ENCODE data around the gene NRG2. TPM values are rescaled to one million over a fixed set of nuclear protein-coding genes. Genes with fewer than 3 reads are reported as not detected.

The NRG2 gene
- total RNA-seq, 1 experiment from 2014 or later = 0.91 TPM

DNA sequence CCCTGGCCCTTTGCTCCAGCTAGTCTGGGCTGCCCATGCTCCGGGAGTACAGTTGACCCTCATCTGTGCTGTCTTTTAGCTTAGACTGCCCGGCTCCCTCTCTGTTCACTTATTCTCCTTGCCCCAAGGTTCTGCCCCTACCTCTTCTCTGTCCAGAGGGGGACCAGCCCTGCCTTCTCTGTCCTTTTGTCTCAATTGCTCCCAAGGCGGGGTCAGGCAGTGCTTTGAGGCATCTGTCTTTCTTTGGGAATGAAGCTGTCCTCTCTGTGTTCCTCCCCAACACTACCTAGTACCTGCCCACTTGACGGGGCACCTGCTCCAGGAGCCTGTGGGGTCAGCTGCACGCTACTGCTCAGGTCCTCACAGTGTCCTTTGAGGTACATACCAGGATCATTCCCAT lies 188.1 kb downstream of the NRG2 start:
- no peak for DNase-seq (ENCODE audit: low read depth, low spot score)
- POLR2A ChIA-PET = no interaction called here

More for the DNA sequence above, 188.1 kb downstream of the NRG2 start:
- Histone ChIP-seq H3K9ac (ENCODE audit: low read length) (no peak overlapping the region), H3K4me2 (ENCODE audit: low read length) (no peak overlapping the region), H4K20me1 (ENCODE audit: insufficient read depth) (no peaks in the 10 kb centered on the region), H3K27me3 (ENCODE audit: insufficient read depth, low read length) (no peaks in the 10 kb centered on the region), H3K9me2 (ENCODE audit: insufficient read depth) (no peaks in the 10 kb centered on the region), H2AFZ (ENCODE audit: low read depth, low read length, poor library complexity, severe bottlenecking) (no peak overlapping the region), H3K79me2 (ENCODE audit: insufficient read depth, low read length) (no peaks in the 10 kb centered on the region), H3K27ac (ENCODE audit: low read depth, low read length) (no peak overlapping the region), H3K9me3 (ENCODE audit: control insufficient read depth in 1 of 2, insufficient read depth in 1 of 2, low read depth in 1 of 2, low read length in 2 of 2) (no peaks in the 10 kb centered on the region), H3K36me3 (ENCODE audit: control insufficient read depth in 1 of 2, insufficient read depth in 2 of 2, low read length in 2 of 2) (no peaks in the 10 kb centered on the region), H3K4me3 (replicated peaks in 1 of 2; ENCODE audit: low read depth in 1 of 2, low read length in 2 of 2) (no peak overlapping the region), H3K4me1 (ENCODE audit: control insufficient read depth in 1 of 2, insufficient read depth in 2 of 2, low read length in 2 of 2) (peaks cover 0 to 4% of the 10 kb centered on the region in 2 experiments; a peak in 2 of 4 replicates)
- CTCF ChIA-PET = no interaction called here
- RAD21 ChIA-PET (ENCODE audit: low non-redundant PET in 1 of 2, low total read pairs in 2 of 2, uncharacterized antibody in 2 of 2, unreplicated experiment in 2 of 2) = no interaction called here
- ATAC-seq = no peak
- TF ChIP-seq RAD21 (IDR thresholded peaks at IDR 0.05; ENCODE audit: low read depth) (no peak), SRF (IDR thresholded peaks at IDR 0.05; ENCODE audit: low read depth) (no peak), CBX3 (IDR thresholded peaks at IDR 0.05; ENCODE audit: low read depth) (no peak), CEBPB (IDR thresholded peaks at IDR 0.05; ENCODE audit: low read depth) (no peak), ZNF274 (IDR thresholded peaks at IDR 0.05; ENCODE audit: low read depth, low read length) (no peak), EZH2phosphoT487 (IDR thresholded peaks at IDR 0.05; ENCODE audit: borderline replicate concordance) (no peak), POLR2A (IDR thresholded peaks at IDR 0.05; ENCODE audit: borderline replicate concordance, extremely low read depth, insufficient read depth, insufficient read length) (no peak), SIN3A (IDR thresholded peaks at IDR 0.05; ENCODE audit: low read depth) (no peak), SP1 (IDR thresholded peaks at IDR 0.05; ENCODE audit: low read depth) (no peak), ZFX (IDR thresholded peaks at IDR 0.05) (no peak), TCF7L2 (IDR thresholded peaks at IDR 0.05; ENCODE audit: borderline replicate concordance, extremely low read depth, insufficient read depth, insufficient read length) (no peak)
- TF ChIP-seq, protein P1, sequence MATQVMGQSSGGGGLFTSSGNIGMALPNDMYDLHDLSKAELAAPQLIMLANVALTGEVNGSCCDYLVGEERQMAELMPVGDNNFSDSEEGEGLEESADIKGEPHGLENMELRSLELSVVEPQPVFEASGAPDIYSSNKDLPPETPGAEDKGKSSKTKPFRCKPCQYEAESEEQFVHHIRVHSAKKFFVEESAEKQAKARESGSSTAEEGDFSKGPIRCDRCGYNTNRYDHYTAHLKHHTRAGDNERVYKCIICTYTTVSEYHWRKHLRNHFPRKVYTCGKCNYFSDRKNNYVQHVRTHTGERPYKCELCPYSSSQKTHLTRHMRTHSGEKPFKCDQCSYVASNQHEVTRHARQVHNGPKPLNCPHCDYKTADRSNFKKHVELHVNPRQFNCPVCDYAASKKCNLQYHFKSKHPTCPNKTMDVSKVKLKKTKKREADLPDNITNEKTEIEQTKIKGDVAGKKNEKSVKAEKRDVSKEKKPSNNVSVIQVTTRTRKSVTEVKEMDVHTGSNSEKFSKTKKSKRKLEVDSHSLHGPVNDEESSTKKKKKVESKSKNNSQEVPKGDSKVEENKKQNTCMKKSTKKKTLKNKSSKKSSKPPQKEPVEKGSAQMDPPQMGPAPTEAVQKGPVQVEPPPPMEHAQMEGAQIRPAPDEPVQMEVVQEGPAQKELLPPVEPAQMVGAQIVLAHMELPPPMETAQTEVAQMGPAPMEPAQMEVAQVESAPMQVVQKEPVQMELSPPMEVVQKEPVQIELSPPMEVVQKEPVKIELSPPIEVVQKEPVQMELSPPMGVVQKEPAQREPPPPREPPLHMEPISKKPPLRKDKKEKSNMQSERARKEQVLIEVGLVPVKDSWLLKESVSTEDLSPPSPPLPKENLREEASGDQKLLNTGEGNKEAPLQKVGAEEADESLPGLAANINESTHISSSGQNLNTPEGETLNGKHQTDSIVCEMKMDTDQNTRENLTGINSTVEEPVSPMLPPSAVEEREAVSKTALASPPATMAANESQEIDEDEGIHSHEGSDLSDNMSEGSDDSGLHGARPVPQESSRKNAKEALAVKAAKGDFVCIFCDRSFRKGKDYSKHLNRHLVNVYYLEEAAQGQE (IDR thresholded peaks at IDR 0.05; ENCODE audit: low read depth) = no peak
- TF ChIP-seq, protein P2, sequence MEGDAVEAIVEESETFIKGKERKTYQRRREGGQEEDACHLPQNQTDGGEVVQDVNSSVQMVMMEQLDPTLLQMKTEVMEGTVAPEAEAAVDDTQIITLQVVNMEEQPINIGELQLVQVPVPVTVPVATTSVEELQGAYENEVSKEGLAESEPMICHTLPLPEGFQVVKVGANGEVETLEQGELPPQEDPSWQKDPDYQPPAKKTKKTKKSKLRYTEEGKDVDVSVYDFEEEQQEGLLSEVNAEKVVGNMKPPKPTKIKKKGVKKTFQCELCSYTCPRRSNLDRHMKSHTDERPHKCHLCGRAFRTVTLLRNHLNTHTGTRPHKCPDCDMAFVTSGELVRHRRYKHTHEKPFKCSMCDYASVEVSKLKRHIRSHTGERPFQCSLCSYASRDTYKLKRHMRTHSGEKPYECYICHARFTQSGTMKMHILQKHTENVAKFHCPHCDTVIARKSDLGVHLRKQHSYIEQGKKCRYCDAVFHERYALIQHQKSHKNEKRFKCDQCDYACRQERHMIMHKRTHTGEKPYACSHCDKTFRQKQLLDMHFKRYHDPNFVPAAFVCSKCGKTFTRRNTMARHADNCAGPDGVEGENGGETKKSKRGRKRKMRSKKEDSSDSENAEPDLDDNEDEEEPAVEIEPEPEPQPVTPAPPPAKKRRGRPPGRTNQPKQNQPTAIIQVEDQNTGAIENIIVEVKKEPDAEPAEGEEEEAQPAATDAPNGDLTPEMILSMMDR (IDR thresholded peaks at IDR 0.05 in 2 of 3, conservative IDR thresholded peaks at IDR 0.05 in 1 of 3; ENCODE audit: borderline replicate concordance in 1 of 3, insufficient read depth in 1 of 3, low read depth in 2 of 3, low read length in 2 of 3) = no peak
- TF ChIP-seq, protein P3, sequence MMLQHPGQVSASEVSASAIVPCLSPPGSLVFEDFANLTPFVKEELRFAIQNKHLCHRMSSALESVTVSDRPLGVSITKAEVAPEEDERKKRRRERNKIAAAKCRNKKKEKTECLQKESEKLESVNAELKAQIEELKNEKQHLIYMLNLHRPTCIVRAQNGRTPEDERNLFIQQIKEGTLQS (IDR thresholded peaks at IDR 0.05) = no peak
- intact Hi-C loops (cut with micrococcal nuclease) = no loop called here
- no TSS peak for BruUV-seq (replicated peaks)
